OCI-LY1 (cell line): ENCODE data around the gene CLEC16A.

Experiments used
- H2AFZ ChIP-seq: fragments of 200-600 bp; sonication (generic), shearing (Covaris generic); 2 replicates; pipeline ENCODE4 v1.6.0; 2014; ENCODE audit warnings: antibody characterized with exemption, mild to moderate bottlenecking, low read length
- H3F3A ChIP-seq: fragments of 200-600 bp; sonication (generic), shearing (Covaris generic); 2 replicates; pipeline ENCODE4 v1.6.0; 2014; ENCODE audit warnings: mild to moderate bottlenecking, antibody characterized with exemption, low read length, moderate library complexity; ENCODE audit not compliant: insufficient read depth
- H3K27ac ChIP-seq: fragments of 200-600 bp; sonication (generic); 2 replicates; pipeline ENCODE4 v1.5.1; 2014; ENCODE audit warnings: low read length, mixed run types, mild to moderate bottlenecking, low read depth; ENCODE audit not compliant: poor library complexity, severe bottlenecking
- H3K27me3 ChIP-seq: fragments of 200-600 bp; sonication (generic); 2 replicates; pipeline ENCODE4 v1.6.0; 2014; ENCODE audit warnings: antibody characterized with exemption, mild to moderate bottlenecking, low read length, moderate library complexity; ENCODE audit not compliant: insufficient read depth
- H3K36me3 ChIP-seq: fragments of 200-600 bp; sonication (generic); 2 replicates; pipeline ENCODE4 v1.6.1; 2014; ENCODE audit warnings: mild to moderate bottlenecking, antibody characterized with exemption, low read length, moderate library complexity, mixed read lengths; ENCODE audit not compliant: insufficient read depth
- H3K4me1 ChIP-seq: fragments of 200-600 bp; sonication (generic); 2 replicates; pipeline ENCODE4 v1.5.1; 2014; ENCODE audit warnings: mild to moderate bottlenecking, low read length, moderate library complexity; ENCODE audit not compliant: insufficient read depth, severe bottlenecking
- H3K4me2 ChIP-seq: fragments of 200-600 bp; sonication (generic), shearing (Covaris generic); 2 replicates; pipeline ENCODE4 v1.6.1; 2014; ENCODE audit warnings: low read length
- H3K4me3 ChIP-seq: fragments of 200-600 bp; sonication (generic); 2 replicates; pipeline ENCODE4 v1.5.1; 2014; ENCODE audit warnings: low read length, low read depth, mild to moderate bottlenecking, mixed read lengths; ENCODE audit not compliant: poor library complexity, severe bottlenecking
- H3K79me2 ChIP-seq: fragments of 200-600 bp; shearing (Covaris generic); 2 replicates; pipeline ENCODE4 v1.6.1; 2016; ENCODE audit warnings: mixed run types, low read length, mixed read lengths; ENCODE audit not compliant: insufficient read depth
- H3K9ac ChIP-seq: fragments of 200-600 bp; sonication (generic), shearing (Covaris generic); 2 replicates; pipeline ENCODE4 v1.6.1; 2014; ENCODE audit warnings: mild to moderate bottlenecking, low read length, mixed read lengths
- H3K9me2 ChIP-seq: fragments of 200-600 bp; sonication (generic), shearing (Covaris generic); 2 replicates; pipeline ENCODE4 v1.6.1; 2014; ENCODE audit warnings: low read depth, mild to moderate bottlenecking, low read length, mixed read lengths
- H3K9me3 ChIP-seq: fragments of 200-600 bp; shearing (Covaris generic); 2 replicates; pipeline ENCODE4 v1.6.1; 2014; ENCODE audit warnings: low read length, mixed read lengths
- H4K20me1 ChIP-seq: fragments of 200-600 bp; sonication (generic), shearing (Covaris generic); 2 replicates; pipeline ENCODE4 v1.6.0; 2016; ENCODE audit warnings: mild to moderate bottlenecking, low read length; ENCODE audit not compliant: insufficient read depth
- EZH2 ChIP-seq: fragments of 200-600 bp; sonication (generic), shearing (Covaris generic); IDR thresholded peaks from 2 replicates; pipeline ENCODE4 v1.8.0; 2017; ENCODE audit warnings: borderline replicate concordance, mixed run types, mild to moderate bottlenecking, antibody characterized with exemption, low read length, moderate library complexity, mixed read lengths
- TF ChIP-seq, protein P1 (sequence below): fragments of 200-600 bp; sonication (generic), shearing (Covaris generic); IDR thresholded peaks from 2 replicates; pipeline ENCODE4 v1.5.1; 2017; ENCODE audit warnings: mild to moderate bottlenecking, antibody characterized with exemption, low read length, moderate library complexity, mixed read lengths

Gene CLEC16A

DNA sequence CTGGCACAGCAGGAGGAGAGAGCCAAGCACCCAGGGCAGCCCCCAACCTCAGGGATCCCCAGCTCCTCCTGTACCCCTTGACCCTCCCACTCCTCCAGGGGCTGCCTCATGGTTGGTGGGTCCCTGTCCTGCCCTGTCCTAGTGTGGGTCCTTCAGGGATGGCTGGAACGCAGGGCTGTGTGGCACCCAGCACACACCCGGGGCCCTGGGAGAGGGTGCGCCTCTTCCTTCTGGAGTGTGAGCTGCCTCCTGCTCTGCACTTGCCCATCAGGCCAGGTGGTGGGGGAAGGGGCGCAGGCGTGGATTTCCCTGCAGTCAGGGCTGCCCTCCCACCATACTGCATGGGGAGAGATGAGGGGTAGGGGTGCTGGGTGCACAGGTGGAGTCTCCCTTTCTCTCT lies 269.0 kb downstream of the CLEC16A start:
- Histone ChIP-seq H3K4me2 (no peak overlapping the region), H3K4me1 (no peaks in the 10 kb centered on the region), H2AFZ (no peak overlapping the region), H4K20me1 (no peaks in the 10 kb centered on the region), H3F3A (no peaks in the 10 kb centered on the region), H3K9me3 (peaks cover 5% of the 10 kb centered on the region), H3K27ac (no peak overlapping the region), H3K36me3 (no peaks in the 10 kb centered on the region; the same call in 1 of the 2 replicates), H3K79me2 (no peaks in the 10 kb centered on the region), H3K9ac (no peak overlapping the region), H3K9me2 (no peaks in the 10 kb centered on the region), H3K27me3 (peaks cover 12% of the 10 kb centered on the region), H3K4me3 (no peak overlapping the region)
- TF ChIP-seq, protein P1, sequence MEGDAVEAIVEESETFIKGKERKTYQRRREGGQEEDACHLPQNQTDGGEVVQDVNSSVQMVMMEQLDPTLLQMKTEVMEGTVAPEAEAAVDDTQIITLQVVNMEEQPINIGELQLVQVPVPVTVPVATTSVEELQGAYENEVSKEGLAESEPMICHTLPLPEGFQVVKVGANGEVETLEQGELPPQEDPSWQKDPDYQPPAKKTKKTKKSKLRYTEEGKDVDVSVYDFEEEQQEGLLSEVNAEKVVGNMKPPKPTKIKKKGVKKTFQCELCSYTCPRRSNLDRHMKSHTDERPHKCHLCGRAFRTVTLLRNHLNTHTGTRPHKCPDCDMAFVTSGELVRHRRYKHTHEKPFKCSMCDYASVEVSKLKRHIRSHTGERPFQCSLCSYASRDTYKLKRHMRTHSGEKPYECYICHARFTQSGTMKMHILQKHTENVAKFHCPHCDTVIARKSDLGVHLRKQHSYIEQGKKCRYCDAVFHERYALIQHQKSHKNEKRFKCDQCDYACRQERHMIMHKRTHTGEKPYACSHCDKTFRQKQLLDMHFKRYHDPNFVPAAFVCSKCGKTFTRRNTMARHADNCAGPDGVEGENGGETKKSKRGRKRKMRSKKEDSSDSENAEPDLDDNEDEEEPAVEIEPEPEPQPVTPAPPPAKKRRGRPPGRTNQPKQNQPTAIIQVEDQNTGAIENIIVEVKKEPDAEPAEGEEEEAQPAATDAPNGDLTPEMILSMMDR: no peak
- no peak for TF ChIP-seq EZH2

DNA sequence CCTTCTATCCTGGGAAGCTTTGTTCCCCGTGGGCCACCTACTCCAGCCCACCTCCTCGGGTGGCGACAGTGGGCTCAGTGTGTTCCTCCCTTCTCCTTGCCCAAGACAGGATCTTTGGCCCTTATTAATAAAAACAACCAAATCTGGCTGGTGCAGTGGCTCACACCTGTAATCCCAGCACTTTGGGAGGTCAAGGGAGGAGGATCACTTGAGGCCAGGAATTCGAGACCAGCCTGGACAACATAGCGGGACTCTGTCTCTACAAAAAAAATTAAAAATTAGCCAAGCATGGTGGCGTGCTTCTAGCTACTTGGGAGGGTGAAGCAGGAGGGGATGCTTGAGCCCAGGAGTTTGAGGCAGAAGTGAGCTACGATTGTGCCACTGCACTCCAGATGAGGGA lies 269.4 kb downstream of the CLEC16A start:
- H3K4me2 ChIP-seq: no peak overlapping the region
- no peaks in the 10 kb centered on the region; the same call in 1 of the 2 replicates for H3K36me3 ChIP-seq
- TF ChIP-seq EZH2: no peak
- TF ChIP-seq, protein P1: no peak
- peaks cover 10% of the 10 kb centered on the region for H3K9me3 ChIP-seq
- peaks cover 10% of the 10 kb centered on the region for H3K27me3 ChIP-seq
- no peaks in the 10 kb centered on the region for H3F3A ChIP-seq
- no peak overlapping the region for H2AFZ ChIP-seq
- H3K4me3 ChIP-seq: no peak overlapping the region
- no peaks in the 10 kb centered on the region for H3K4me1 ChIP-seq
- no peaks in the 10 kb centered on the region for H3K9me2 ChIP-seq
- H4K20me1 ChIP-seq: no peaks in the 10 kb centered on the region
- H3K9ac ChIP-seq: no peak overlapping the region
- no peaks in the 10 kb centered on the region for H3K79me2 ChIP-seq
- no peak overlapping the region for H3K27ac ChIP-seq

GRCh38 chr16:11215935-11216556 lies 271.7 kb downstream of the CLEC16A start:
- Histone ChIP-seq H3K36me3 (no peaks in the 10 kb centered on the region; the same call in 1 of the 2 replicates), H2AFZ (no peak overlapping the region), H3F3A (no peaks in the 10 kb centered on the region), H3K27ac (no peak overlapping the region), H3K4me1 (no peaks in the 10 kb centered on the region), H3K9ac (no peak overlapping the region), H3K4me2 (no peak overlapping the region), H3K79me2 (no peaks in the 10 kb centered on the region), H3K27me3 (peaks cover 4% of the 10 kb centered on the region), H4K20me1 (no peaks in the 10 kb centered on the region), H3K9me2 (no peaks in the 10 kb centered on the region), H3K4me3 (no peak overlapping the region), H3K9me3 (peaks cover 16% of the 10 kb centered on the region)
- TF ChIP-seq, protein P1: no peak
- no peak for TF ChIP-seq EZH2
